K562 (cell line): ENCODE measurements around the gene ANXA1. TPM values are rescaled to one million over a fixed set of nuclear protein-coding genes. Genes with fewer than 3 reads are reported as not detected.

Experiments
- ATAC-seq: fragments of 200-7000 bp; cut with Tn5 transposase; 3 replicates; pipeline ENCODE4 v1.9.1; 2020; ENCODE audit warnings: moderate library complexity
- BruUV-seq: library from RNA; stranded (reverse); fragments of 400-500 nt; replicated peaks from 2 replicates; lab custom pipeline; 2021; lab: Mats Ljungman, UMichigan
- CTCF ChIA-PET: fragments of 300-600 bp; formaldehyde crosslinking; extraction: SDS; loops from one replicate; lab custom pipeline; 2021; ENCODE audit warnings: low intra/inter-chr PET ratio; lab: Yijun Ruan, JAX
- POLR2A ChIA-PET: fragments of 300-600, 350-650 bp; sonication (Branson Sonifier 250); formaldehyde crosslinking; extraction: SDS; loops from one replicate; lab custom pipeline; 2021; ENCODE audit warnings: antibody characterized with exemption, inconsistent platforms; lab: Yijun Ruan, JAX
- DNase-seq, 4 experiments: peaks; one replicate each; pipeline versions ENCODE4 v3.0.0 to v3.0.0-alpha.2; 2011 to 2018; ENCODE audit warnings: low spot score in 3 of 4, mixed read lengths in 3 of 4; ENCODE audit errors: extremely low read depth in 1 of 4
- FAIRE-seq: peaks from 2 replicates; lab custom pipeline; 2011; peaks lifted over from hg19 to GRCh38; lab: Jason Lieb, UNC
- H2AFZ ChIP-seq: 2 replicates; pipeline ENCODE4 v1.6.0; 2011; ENCODE audit warnings: low read depth, low read length, control low read depth, inconsistent platforms
- H3K27ac ChIP-seq: fragments of 200-600 bp; 3 replicates; pipeline ENCODE4 v1.8.0; 2011; ENCODE audit warnings: low read depth, mild to moderate bottlenecking, control low read depth, inconsistent platforms, low read length, moderate library complexity, mixed read lengths; ENCODE audit errors: extremely low read depth
- H3K27me3 ChIP-seq, 2 experiments: fragments of 300-600 bp in 1 of 2; 2 replicates in 1 of 2; 3 replicates in 1 of 2; pipeline versions ENCODE4 v1.6.0 to v1.8.0; 2011; ENCODE audit warnings: inconsistent platforms in 2 of 2, low read length in 2 of 2, mild to moderate bottlenecking in 1 of 2, mixed read lengths in 1 of 2, moderate library complexity in 1 of 2; ENCODE audit not compliant: control insufficient read depth in 2 of 2, insufficient read depth in 2 of 2
- H3K36me3 ChIP-seq: fragments of 300-600 bp; 3 replicates; pipeline ENCODE4 v1.8.0; 2011; ENCODE audit warnings: mild to moderate bottlenecking, low read length, inconsistent platforms; ENCODE audit not compliant: control insufficient read depth, insufficient read depth
- H3K4me1 ChIP-seq, 2 experiments: fragments of 200-600 bp in 1 of 2; replicated peaks in 1 of 2; 2 replicates in 1 of 2; 3 replicates in 1 of 2; pipeline versions ENCODE4 v1.5.1 to v1.8.0; 2011; ENCODE audit warnings: inconsistent platforms in 2 of 2, low read length in 2 of 2, mild to moderate bottlenecking in 1 of 2, mixed read lengths in 1 of 2, moderate library complexity in 1 of 2; ENCODE audit not compliant: control insufficient read depth in 2 of 2, insufficient read depth in 2 of 2
- H3K4me2 ChIP-seq: 2 replicates; pipeline ENCODE4 v1.6.1; 2011; ENCODE audit warnings: low read length, control low read depth, inconsistent platforms, mixed read lengths; ENCODE audit not compliant: insufficient read depth
- H3K4me3 ChIP-seq: fragments of 200-600 bp; sonication (generic), shearing (Covaris generic); 2 replicates; pipeline ENCODE4 v1.5.1; 2016; ENCODE audit warnings: control low read depth, inconsistent platforms
- H3K79me2 ChIP-seq: fragments of 200-600 bp; 3 replicates; pipeline ENCODE4 v1.8.0; 2011; ENCODE audit warnings: low read length, inconsistent platforms; ENCODE audit not compliant: control insufficient read depth, insufficient read depth
- H3K9ac ChIP-seq, 2 experiments: 2 replicates each; pipeline versions ENCODE4 v1.6.0 to v1.6.1; 2011; ENCODE audit warnings: low read depth in 2 of 2, low read length in 2 of 2, control low read depth in 1 of 2, inconsistent platforms in 1 of 2, mild to moderate bottlenecking in 1 of 2, mixed read lengths in 1 of 2; ENCODE audit not compliant: insufficient read depth in 1 of 2
- H3K9me1 ChIP-seq: one replicate; pipeline ENCODE4 v1.6.0; 2011; ENCODE audit warnings: inconsistent platforms, mild to moderate bottlenecking, low read length, moderate library complexity; ENCODE audit not compliant: control insufficient read depth, insufficient read depth
- H3K9me3 ChIP-seq: replicated peaks from 2 replicates; pipeline ENCODE4 v1.5.1; 2011; ENCODE audit warnings: low read depth, low read length, inconsistent platforms; ENCODE audit not compliant: control insufficient read depth, insufficient read depth
- H4K20me1 ChIP-seq: replicated peaks from 2 replicates; pipeline ENCODE4 v1.6.1; 2011; ENCODE audit warnings: low read length, inconsistent platforms, mixed read lengths; ENCODE audit not compliant: control insufficient read depth, insufficient read depth
- EGR1 ChIP-seq: fragments of 450-650 bp; conservative IDR thresholded peaks from 2 replicates; pipeline ENCODE4 v1.6.1; 2017; ENCODE audit warnings: mild to moderate bottlenecking
- MNT ChIP-seq, 2 experiments: fragments of 450-650 bp; conservative IDR thresholded peaks; 2 replicates each; pipeline ENCODE4 v1.6.1; 2017; ENCODE audit warnings: mild to moderate bottlenecking in 2 of 2, moderate library complexity in 2 of 2
- ZNF668 ChIP-seq: fragments of 250-450 bp; sonication (Bioruptor Pico); IDR thresholded peaks from 2 replicates; pipeline ENCODE4 v1.8.0; 2022; ENCODE audit warnings: mild to moderate bottlenecking, inconsistent platforms
- WGBS: fragments of 100-300 bp; shearing (Covaris generic); methylation state at CpG from one replicate; pipeline ENCODE4 v1.1.6; 2016; ENCODE audit warnings: low coverage, mixed read lengths; ENCODE audit not compliant: insufficient coverage; ENCODE audit errors: missing lambda C conversion rate; 5-methylcytosine and 5-hydroxymethylcytosine counted together
- in situ Hi-C: fragments of 300-500 bp; cut with MboI; formaldehyde crosslinking; loops from 4 replicates; pipeline ENCODE4 v1.15.0; 2018; ENCODE audit warnings: inconsistent platforms, mixed read lengths
- intact Hi-C: fragments of 100-400 bp; cut with micrococcal nuclease; formaldehyde crosslinking; loops from 2 replicates; pipeline ENCODE4 v1.14.2; 2022
- polyA plus RNA-seq, 8 experiments: library from polyadenylated mRNA; depleted of rRNA in 4 of 8; stranded (reverse) in 5 of 8; unstranded in 3 of 8; fragments of >200 nt; fragmentation: Nextera tagmentation in 2 of 8; fragmentation: Illumina TruSeq in 1 of 8; extraction: Ambion mirVana in 2 of 8; extraction: Trizol in 1 of 8; gene quantifications; 2 replicates each; pipeline versions ENCODE4 v1.2.1 to v1.2.3, GENCODE V29; 2011 to 2014; ENCODE audit warnings: inconsistent platforms in 1 of 8, missing spikeins in 1 of 8
- total RNA-seq, 7 experiments: library from RNA; depleted of rRNA in 6 of 7; stranded (reverse); fragments of >200 nt in 6 of 7; fragmentation: Illumina TruSeq in 2 of 7; extraction: Trizol in 2 of 7; gene quantifications; 2 replicates each; pipeline versions ENCODE4 v1.2.1 to v1.2.3, GENCODE V29; 2011 to 2021; ENCODE audit warnings: low replicate concordance in 1 of 7

Gene ANXA1
- total and polyA plus RNA-seq, 9 of the 15 experiments (the other 6 are each of a cell fraction or from before 2014, with no cell fraction given), result 406 to 1,298 (median 620) TPM

GRCh38 chr9:73154722-73155121 is 3.1 kb downstream of the ANXA1 start:
- Histone ChIP-seq H4K20me1 (no peaks in the 10 kb centered on the region; the same call in 1 of the 2 replicates), H3K9me3 (no peaks in the 10 kb centered on the region), H3K27ac (peak overlapping the region; percentile 90; the same call in 2 of the 3 replicates), H2AFZ (no peak overlapping the region), H3K9me1 (no peaks in the 10 kb centered on the region), H3K4me2 (peak overlapping the region; percentile 92), H3K27me3 (no peaks in the 10 kb centered on the region), H3K4me1 (peaks cover 3 to 15% of the 10 kb centered on the region in 2 experiments; a peak in 3 of 5 replicates), H3K4me3 (peak overlapping the region; percentile 57), H3K9ac (peak overlapping the region in 1 of 2 experiments; percentile 88; a peak in 2 of 4 replicates), H3K36me3 (peaks cover 53% of the 10 kb centered on the region), H3K79me2 (peaks cover 78% of the 10 kb centered on the region)
- ATAC-seq (no peak), FAIRE-seq (no peak), DNase-seq (no peak)
- intact Hi-C loops (loop anchor here (2.0 to 5.0 kb wide), 2 partner anchors 48 to 823 kb away; no protein-coding TSS in a partner anchor), in situ Hi-C loops (no loop called here)
- ChIA-PET CTCF (no interaction called here), POLR2A (interaction anchor here (1.0 to 1.6 kb wide), 4 partner anchors 11 to 40 kb away, joined by 3 to 4 read pairs (median 3); no protein-coding TSS in a partner anchor)
- BruUV-seq, result no TSS peak
- 33% methylated on average over 2 of the region's 2 CpGs for WGBS
- TF ChIP-seq MNT (conservative IDR thresholded peaks at IDR 0.05) (0 out of 4 replicates have a peak, but pooled peaks of 1 of the 2 experiments have one; percentile 3), EGR1 (no peak), ZNF668 (no peak)
